ENCODE measurements around the gene CSNK2A1.

GRCh38 chr20:427849-428657 is 115.5 kb downstream of the CSNK2A1 start:
- TF ChIP-seq, protein P1, sequence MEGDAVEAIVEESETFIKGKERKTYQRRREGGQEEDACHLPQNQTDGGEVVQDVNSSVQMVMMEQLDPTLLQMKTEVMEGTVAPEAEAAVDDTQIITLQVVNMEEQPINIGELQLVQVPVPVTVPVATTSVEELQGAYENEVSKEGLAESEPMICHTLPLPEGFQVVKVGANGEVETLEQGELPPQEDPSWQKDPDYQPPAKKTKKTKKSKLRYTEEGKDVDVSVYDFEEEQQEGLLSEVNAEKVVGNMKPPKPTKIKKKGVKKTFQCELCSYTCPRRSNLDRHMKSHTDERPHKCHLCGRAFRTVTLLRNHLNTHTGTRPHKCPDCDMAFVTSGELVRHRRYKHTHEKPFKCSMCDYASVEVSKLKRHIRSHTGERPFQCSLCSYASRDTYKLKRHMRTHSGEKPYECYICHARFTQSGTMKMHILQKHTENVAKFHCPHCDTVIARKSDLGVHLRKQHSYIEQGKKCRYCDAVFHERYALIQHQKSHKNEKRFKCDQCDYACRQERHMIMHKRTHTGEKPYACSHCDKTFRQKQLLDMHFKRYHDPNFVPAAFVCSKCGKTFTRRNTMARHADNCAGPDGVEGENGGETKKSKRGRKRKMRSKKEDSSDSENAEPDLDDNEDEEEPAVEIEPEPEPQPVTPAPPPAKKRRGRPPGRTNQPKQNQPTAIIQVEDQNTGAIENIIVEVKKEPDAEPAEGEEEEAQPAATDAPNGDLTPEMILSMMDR (IDR thresholded peaks at IDR 0.05) = no peak
- TF ChIP-seq ZFX (IDR thresholded peaks at IDR 0.05; ENCODE audit: borderline replicate concordance) = no peak

Measured in 22Rv1 (cell line).